Stimulated activated CD4-positive, alpha-beta T cell treated with anti-CD3 and anti-CD28 coated beads, Interleukin-12 subunit alpha, Interleukin-12 subunit beta, amount 100 ng/mL, for 24 hours (primary cell): ENCODE results near the gene ZBTB20.
"Not testable (repeated sequence)": the region's sequence is repeated elsewhere in the genome, so short reads cannot be mapped to it uniquely, and the experiment has no call there.

Experiments
- DNase-seq, 2 experiments: peaks; one replicate each; pipeline ENCODE4 v3.0.0-alpha.2; 2020; ENCODE audit warnings: low read depth in 2 of 2

Gene ZBTB20

GRCh38 chr3:114831861-114832260, 315.2 kb downstream of the ZBTB20 start:
- DNase-seq, result no peak

- DNase-seq, result no peak
Measured at GRCh38 chr3:114830652-114831051, 316.4 kb downstream of the ZBTB20 start.

- DNase-seq, result no peak
Measured at GRCh38 chr3:114829783-114830182, 317.3 kb downstream of the ZBTB20 start.

GRCh38 chr3:114827495-114827894, 319.6 kb downstream of the ZBTB20 start:
- no peak for DNase-seq

GRCh38 chr3:114824014-114824413, 323.1 kb downstream of the ZBTB20 start:
- no peak for DNase-seq

- DNase-seq, result no peak
Measured at GRCh38 chr3:114823061-114823460, 324.0 kb downstream of the ZBTB20 start.

- no peak for DNase-seq
Measured at GRCh38 chr3:114816052-114816451, 331.0 kb downstream of the ZBTB20 start.

- DNase-seq, result not testable (repeated sequence)
Measured at GRCh38 chr3:114812541-114813238, 334.4 kb downstream of the ZBTB20 start.

- DNase-seq, result no peak
Measured at GRCh38 chr3:114809668-114810413, 337.2 kb downstream of the ZBTB20 start.

GRCh38 chr3:114804099-114804498, 343.0 kb downstream of the ZBTB20 start:
- no peak for DNase-seq

GRCh38 chr3:114803042-114803695, 343.9 kb downstream of the ZBTB20 start:
- no peak for DNase-seq

- DNase-seq, result no peak
Measured at GRCh38 chr3:114800272-114801031, 346.6 kb downstream of the ZBTB20 start.

GRCh38 chr3:114799816-114800215, 347.3 kb downstream of the ZBTB20 start:
- DNase-seq, result no peak

- no peak for DNase-seq
Measured at GRCh38 chr3:114796796-114797195, 350.3 kb downstream of the ZBTB20 start.

- no peak for DNase-seq
Measured at GRCh38 chr3:114794894-114795630, 352.0 kb downstream of the ZBTB20 start.

GRCh38 chr3:114792159-114792918, 354.7 kb downstream of the ZBTB20 start:
- DNase-seq, result no peak

GRCh38 chr3:114790752-114791151, 356.3 kb downstream of the ZBTB20 start:
- no peak for DNase-seq

GRCh38 chr3:114789803-114790202, 357.3 kb downstream of the ZBTB20 start:
- DNase-seq, result no peak

- DNase-seq, result no peak
Measured at GRCh38 chr3:114775395-114775794, 371.7 kb downstream of the ZBTB20 start.

GRCh38 chr3:114770874-114771273, 376.2 kb downstream of the ZBTB20 start:
- DNase-seq, result no peak
